Measurements from ENCODE around the gene ADCY7.

ADCY7 gene

GRCh38 chr16:50261707-50262235 lies 4.6 kb upstream of the ADCY7 start:
- H3K27me3 ChIP-seq = no peaks in the 10 kb centered on the region; a peak in 1 of 22 replicates
- no peak for TF ChIP-seq Cebpa-rat (IDR thresholded peaks at IDR 0.05)
- peaks cover 0 to 7% (median 0%) of the 10 kb centered on the region in 11 experiments; a peak in 1 of 22 replicates for H3K9me3 ChIP-seq (replicated peaks in 1 of 11)
- no peaks in the 10 kb centered on the region for H3K36me3 ChIP-seq
- peak overlapping the region in 7 of 11 experiments; percentile 6 to 85 (median 50); a peak in 11 of 22 replicates for H3K27ac ChIP-seq
- peak overlapping the region; percentile 55 to 100 (median 98) for H3K4me2 ChIP-seq
- peaks cover 0 to 24% (median 0%) of the 10 kb centered on the region in 11 experiments; a peak in 5 of 22 replicates for H4K20me1 ChIP-seq
- H3K4me3 ChIP-seq = no peak overlapping the region
- peaks cover 77 to 92% (median 91%) of the 10 kb centered on the region in 10 experiments for H3K4me1 ChIP-seq
- H3K9ac ChIP-seq = peak overlapping the region in 8 of 11 experiments; percentile 14 to 42 (median 20); a peak in 7 of 22 replicates

- no peak for TF ChIP-seq Cebpa-rat (IDR thresholded peaks at IDR 0.05)
- Histone ChIP-seq H3K27ac (peak overlapping the region in 7 of 11 experiments; percentile 38 to 90 (median 80); a peak in 12 of 22 replicates), H3K4me3 (no peak overlapping the region), H4K20me1 (peaks cover 0 to 26% (median 0%) of the 10 kb centered on the region in 11 experiments; a peak in 5 of 22 replicates), H3K4me1 (peaks cover 93 to 100% (median 99%) of the 10 kb centered on the region in 10 experiments), H3K9me3 (replicated peaks in 1 of 11) (peaks cover 0 to 7% (median 0%) of the 10 kb centered on the region in 11 experiments; a peak in 1 of 22 replicates), H3K27me3 (no peaks in the 10 kb centered on the region; a peak in 1 of 22 replicates), H3K36me3 (no peaks in the 10 kb centered on the region), H3K4me2 (peak overlapping the region; percentile 68 to 100 (median 98)), H3K9ac (peak overlapping the region in 3 of 11 experiments; percentile 11 to 37 (median 20); a peak in 2 of 22 replicates)
Measured at GRCh38 chr16:50263060-50263909, 3.1 kb upstream of the ADCY7 start.

- Histone ChIP-seq H3K27ac (peak overlapping the region in 9 of 11 experiments; percentile 38 to 90 (median 80); a peak in 17 of 22 replicates), H3K27me3 (no peaks in the 10 kb centered on the region; a peak in 1 of 22 replicates), H3K4me1 (peaks cover 93 to 100% (median 99%) of the 10 kb centered on the region in 10 experiments), H3K4me2 (peak overlapping the region; percentile 68 to 100 (median 98)), H4K20me1 (peaks cover 0 to 26% (median 0%) of the 10 kb centered on the region in 11 experiments; a peak in 6 of 22 replicates), H3K9ac (peak overlapping the region in 3 of 11 experiments; percentile 11 to 37 (median 20); a peak in 3 of 22 replicates), H3K36me3 (no peaks in the 10 kb centered on the region), H3K4me3 (no peak overlapping the region), H3K9me3 (replicated peaks in 1 of 11) (peaks cover 0 to 7% (median 0%) of the 10 kb centered on the region in 11 experiments; a peak in 1 of 22 replicates)
- TF ChIP-seq Cebpa-rat (IDR thresholded peaks at IDR 0.05) = no peak
Measured at GRCh38 chr16:50263940-50264929, 2.1 kb upstream of the ADCY7 start.

GRCh38 chr16:50265260-50265659 lies 1.1 kb upstream of the ADCY7 start:
- peak overlapping the region in 10 of 11 experiments; percentile 70 to 90 (median 84); a peak in 19 of 22 replicates for H3K27ac ChIP-seq
- H3K4me2 ChIP-seq = peak overlapping the region; percentile 86 to 100 (median 98)

GRCh38 chr16:50265716-50266336 lies 525 bp upstream of the ADCY7 start:
- no peaks in the 10 kb centered on the region for H3K9me3 ChIP-seq (replicated peaks in 1 of 11)
- H3K4me1 ChIP-seq = peaks cover 79 to 100% (median 100%) of the 10 kb centered on the region in 10 experiments
- peaks cover 0 to 7% (median 0%) of the 10 kb centered on the region in 11 experiments; a peak in 4 of 22 replicates for H3K36me3 ChIP-seq
- H3K27ac ChIP-seq = peak overlapping the region; percentile 17 to 90 (median 83); a peak in 21 of 22 replicates
- H3K27me3 ChIP-seq = no peaks in the 10 kb centered on the region; a peak in 1 of 22 replicates
- peak overlapping the region in 7 of 10 experiments; percentile 11 to 75 (median 63); a peak in 8 of 20 replicates for H3K4me3 ChIP-seq
- H3K4me2 ChIP-seq = peak overlapping the region; percentile 86 to 100 (median 98)
- peak overlapping the region; percentile 66 to 83 (median 78); a peak in 20 of 22 replicates for H3K9ac ChIP-seq
- peaks cover 0 to 24% (median 0%) of the 10 kb centered on the region in 11 experiments; a peak in 6 of 22 replicates for H4K20me1 ChIP-seq
- TF ChIP-seq Cebpa-rat (IDR thresholded peaks at IDR 0.05) = no peak

More at GRCh38 chr16:50265260-50265659, 1.1 kb upstream of the ADCY7 start:
- peaks cover 85 to 100% (median 98%) of the 10 kb centered on the region in 10 experiments for H3K4me1 ChIP-seq
- peaks cover 0 to 24% (median 0%) of the 10 kb centered on the region in 11 experiments; a peak in 6 of 22 replicates for H4K20me1 ChIP-seq
- peaks cover 0 to 2% (median 0%) of the 10 kb centered on the region in 11 experiments; a peak in 3 of 22 replicates for H3K36me3 ChIP-seq
- no peak for TF ChIP-seq Cebpa-rat (IDR thresholded peaks at IDR 0.05)
- H3K9me3 ChIP-seq (replicated peaks in 1 of 11) = peaks cover 0 to 5% (median 0%) of the 10 kb centered on the region in 11 experiments; a peak in 1 of 22 replicates
- peak overlapping the region in 1 of 10 experiments; percentile 75; a peak in 2 of 20 replicates for H3K4me3 ChIP-seq
- H3K9ac ChIP-seq = peak overlapping the region in 10 of 11 experiments; percentile 66 to 83 (median 78); a peak in 19 of 22 replicates
- no peaks in the 10 kb centered on the region; a peak in 1 of 22 replicates for H3K27me3 ChIP-seq

- Histone ChIP-seq H3K4me1 (peaks cover 73 to 100% (median 100%) of the 10 kb centered on the region in 10 experiments), H3K4me3 (peak overlapping the region in 9 of 10 experiments; percentile 49 to 75 (median 60); a peak in 17 of 20 replicates), H3K36me3 (peaks cover 0 to 18% (median 0%) of the 10 kb centered on the region in 11 experiments; a peak in 4 of 22 replicates), H3K9ac (peak overlapping the region; percentile 66 to 83 (median 78); a peak in 19 of 22 replicates), H3K9me3 (replicated peaks in 1 of 11) (no peaks in the 10 kb centered on the region), H4K20me1 (peaks cover 0 to 31% (median 0%) of the 10 kb centered on the region in 11 experiments; a peak in 5 of 22 replicates), H3K4me2 (peak overlapping the region; percentile 86 to 100 (median 98)), H3K27ac (peak overlapping the region; percentile 21 to 90 (median 83); a peak in 21 of 22 replicates), H3K27me3 (no peaks in the 10 kb centered on the region)
- TF ChIP-seq Cebpa-rat (IDR thresholded peaks at IDR 0.05) = no peak
Measured at GRCh38 chr16:50267151-50267631, 840 bp downstream of the ADCY7 start.

- no peaks in the 10 kb centered on the region for H3K9me3 ChIP-seq (replicated peaks in 1 of 11)
- H3K4me1 ChIP-seq = peaks cover 74 to 100% (median 100%) of the 10 kb centered on the region in 10 experiments
- peak overlapping the region; percentile 86 to 100 (median 98) for H3K4me2 ChIP-seq
- no peak for TF ChIP-seq Cebpa-rat (IDR thresholded peaks at IDR 0.05)
- peak overlapping the region; percentile 21 to 90 (median 83); a peak in 20 of 22 replicates for H3K27ac ChIP-seq
- H3K4me3 ChIP-seq = peak overlapping the region in 7 of 10 experiments; percentile 52 to 75 (median 63); a peak in 13 of 20 replicates
- peaks cover 0 to 31% (median 0%) of the 10 kb centered on the region in 11 experiments; a peak in 5 of 22 replicates for H4K20me1 ChIP-seq
- H3K27me3 ChIP-seq = no peaks in the 10 kb centered on the region
- peaks cover 0 to 18% (median 0%) of the 10 kb centered on the region in 11 experiments; a peak in 5 of 22 replicates for H3K36me3 ChIP-seq
- peak overlapping the region; percentile 1 to 83 (median 78); a peak in 16 of 22 replicates for H3K9ac ChIP-seq
Measured at GRCh38 chr16:50267651-50268050, 1.3 kb downstream of the ADCY7 start.

Data from BLaER1 treated with 17β-estradiol and CSF1 and Interleukin-3, amounts not matched to agents 10 nM and 100 nM (cell line).